ENCODE data around the gene DACT2.

DNA sequence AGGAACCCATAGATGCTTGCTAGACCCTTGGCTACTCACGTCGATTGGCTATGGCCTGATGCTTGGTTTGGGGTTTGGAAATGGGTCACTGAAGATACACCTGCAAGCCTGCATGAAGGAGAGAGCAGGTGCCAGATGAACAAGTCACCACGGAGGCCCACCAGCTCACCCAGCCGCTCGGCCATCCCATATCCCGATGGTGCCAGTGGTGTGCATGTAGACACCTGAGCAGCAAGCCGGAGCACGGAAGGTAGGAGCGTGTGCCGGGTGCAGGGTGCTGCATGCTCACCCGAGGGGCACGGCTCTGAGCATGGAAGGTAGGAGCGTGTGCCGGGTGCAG, 35.9 kb downstream of the DACT2 start:
- no peak for TF ChIP-seq GATA2 (IDR thresholded peaks at IDR 0.05; ENCODE audit: low read depth, low read length)
- no peak for TF ChIP-seq GATA3 (IDR thresholded peaks at IDR 0.05; ENCODE audit: low read depth, low read length)
